Activated naive CD4-positive, alpha-beta T cell treated with anti-CD3 and anti-CD28 coated beads, Interleukin-2, amount 50 U/mL, for 72 hours (primary cell): ENCODE data around the gene CHRDL2. TPM values are rescaled to one million over a fixed set of nuclear protein-coding genes. Genes with fewer than 3 reads are reported as not detected.
A peak's percentile ranks its signal among the peaks of the same experiment; 100 is the strongest.

Experiments
- ATAC-seq, 2 donors: fragments of 150-1000 bp; cut with Tn5 transposase; 2 replicates each; pipeline ENCODE4 v1.10.0; 2021; ENCODE audit warnings: mild to moderate bottlenecking in 2 of 2, moderate library complexity in 2 of 2
- DNase-seq, 2 donors: peaks; one replicate each; pipeline ENCODE4 v3.0.0; 2021 to 2022; ENCODE audit warnings: low spot score in 2 of 2
- H3K27ac Mint-ChIP-seq, 2 donors: one replicate each; pipeline ENCODE4 v1.8.0; 2022; ENCODE audit warnings: mild to moderate bottlenecking in 2 of 2, mixed read lengths in 2 of 2
- H3K36me3 Mint-ChIP-seq, 2 donors: one replicate each; pipeline ENCODE4 v1.8.0; 2022; ENCODE audit warnings: mixed read lengths in 2 of 2
- H3K9me3 Mint-ChIP-seq, 2 donors: one replicate each; pipeline ENCODE4 v1.8.0; 2022; ENCODE audit warnings: mixed read lengths in 2 of 2
- total RNA-seq, 2 donors: library from RNA; stranded (reverse); gene quantifications; one replicate each; pipeline ENCODE4 v1.2.3, GENCODE V29; 2022

CHRDL2 gene
- total RNA-seq, 2 donors from 2014 or later, result not detected

DNA sequence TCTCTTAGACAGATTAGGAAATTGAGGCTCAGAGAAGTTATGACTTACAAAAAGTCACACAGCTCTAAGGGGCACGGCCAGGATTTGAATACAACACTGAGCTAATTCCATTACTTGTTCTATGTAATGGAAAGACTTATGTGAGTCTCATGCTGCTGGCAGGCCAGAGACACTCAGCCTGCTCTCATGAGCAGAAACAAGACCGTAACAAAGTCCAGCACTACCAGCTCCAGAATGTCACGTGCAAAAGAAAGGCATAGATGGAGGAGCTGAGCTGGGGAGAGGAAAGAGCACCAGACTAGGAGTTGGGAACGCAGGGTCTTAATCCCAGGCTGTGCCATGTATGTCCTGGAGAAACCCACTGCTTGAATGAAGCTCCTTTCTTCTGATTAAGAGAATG is 1.8 kb downstream of the CHRDL2 start:
- Mint-ChIP-seq H3K36me3 (no peaks in the 10 kb centered on the region), H3K9me3 (no peaks in the 10 kb centered on the region), H3K27ac (no peak overlapping the region)
- no peak for DNase-seq
- no peak for ATAC-seq

GRCh38 chr11:74726547-74727182 is 4.6 kb downstream of the CHRDL2 start:
- DNase-seq (peak; percentile 60 to 69), ATAC-seq (peak; percentile 91 to 92)
- Mint-ChIP-seq H3K9me3 (no peaks in the 10 kb centered on the region), H3K36me3 (no peaks in the 10 kb centered on the region), H3K27ac (no peak overlapping the region)

DNA sequence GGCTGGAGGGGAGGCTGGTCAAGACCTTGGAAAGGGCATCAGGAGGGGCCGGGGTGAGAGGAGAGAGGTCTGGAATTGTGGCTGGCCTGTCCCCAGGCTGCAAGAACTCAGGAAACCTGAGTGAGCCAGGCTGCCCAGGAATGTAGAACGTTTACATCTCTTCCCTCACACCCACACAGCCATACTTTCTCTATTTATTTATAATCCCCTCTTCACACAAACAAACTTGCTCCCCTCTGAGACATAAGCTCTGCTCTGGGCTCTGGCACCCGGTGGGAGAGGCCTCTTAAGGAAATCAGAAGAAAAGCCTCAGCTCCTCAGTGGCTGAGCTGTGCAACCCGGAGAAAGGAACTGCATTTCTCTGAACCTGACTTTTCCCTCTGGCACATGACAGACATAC is 5.5 kb downstream of the CHRDL2 start:
- ATAC-seq, result no peak
- Mint-ChIP-seq H3K27ac (peak overlapping the region in 1 of 2 donors; percentile 16), H3K9me3 (no peaks in the 10 kb centered on the region), H3K36me3 (no peaks in the 10 kb centered on the region)
- DNase-seq, result no peak

DNA sequence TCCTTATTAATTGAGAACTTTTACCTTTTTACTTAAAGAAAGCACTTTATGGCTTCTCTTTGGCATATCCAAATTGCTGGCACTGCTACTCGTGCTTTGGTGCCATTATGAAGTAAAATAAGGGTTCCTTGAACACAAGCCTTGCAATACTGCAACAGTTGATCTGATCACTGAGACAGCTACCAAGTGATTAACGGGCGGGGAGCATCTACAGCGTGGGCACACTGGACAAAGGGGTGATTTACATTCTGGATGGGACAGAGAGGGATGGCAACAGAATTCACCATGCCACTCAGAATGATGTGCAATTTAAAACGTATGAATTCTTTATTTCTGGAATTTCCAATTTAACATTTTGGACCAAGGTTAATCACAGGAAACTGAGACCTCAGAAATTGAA is 7.7 kb downstream of the CHRDL2 start:
- H3K9me3 Mint-ChIP-seq, result no peaks in the 10 kb centered on the region
- ATAC-seq (no peak), DNase-seq (no peak)
- H3K36me3 Mint-ChIP-seq, result no peaks in the 10 kb centered on the region
- H3K27ac Mint-ChIP-seq, result no peak overlapping the region

DNA sequence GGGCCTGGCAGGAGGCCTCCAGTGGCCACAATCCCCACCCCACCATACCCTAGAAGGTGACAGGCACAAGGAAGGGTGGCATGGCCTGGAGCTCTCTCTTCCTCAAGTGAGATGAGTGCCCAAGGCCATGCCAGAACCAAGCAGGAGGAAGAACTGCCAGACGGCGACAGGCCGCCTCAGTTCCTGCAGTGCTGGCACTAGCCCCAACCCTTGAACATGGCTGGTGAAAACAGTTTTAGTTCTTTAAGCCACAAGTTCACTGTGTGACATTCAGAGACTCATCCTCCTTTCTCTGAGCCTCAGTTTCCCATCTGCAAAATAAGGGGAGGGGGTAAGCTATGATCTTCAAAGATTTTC is 9.8 kb downstream of the CHRDL2 start:
- ATAC-seq (no peak), DNase-seq (no peak)
- no peaks in the 10 kb centered on the region for H3K36me3 Mint-ChIP-seq
- H3K27ac Mint-ChIP-seq, result no peak overlapping the region
- H3K9me3 Mint-ChIP-seq, result no peaks in the 10 kb centered on the region

GRCh38 chr11:74720596-74721478 is 10.4 kb downstream of the CHRDL2 start:
- Mint-ChIP-seq H3K27ac (no peak overlapping the region), H3K36me3 (no peaks in the 10 kb centered on the region), H3K9me3 (no peaks in the 10 kb centered on the region)
- no peak for DNase-seq
- no peak for ATAC-seq

GRCh38 chr11:74719011-74719410 is 12.2 kb downstream of the CHRDL2 start:
- no peak overlapping the region for H3K27ac Mint-ChIP-seq
- ATAC-seq, result no peak
- H3K36me3 Mint-ChIP-seq, result no peaks in the 10 kb centered on the region
- H3K9me3 Mint-ChIP-seq, result no peaks in the 10 kb centered on the region
- DNase-seq, result no peak

- Mint-ChIP-seq H3K9me3 (no peaks in the 10 kb centered on the region), H3K36me3 (no peaks in the 10 kb centered on the region), H3K27ac (peak overlapping the region in 1 of 2 donors; percentile 47)
- DNase-seq (no peak), ATAC-seq (no peak)
These were observed 13.8 kb downstream of the CHRDL2 start for GRCh38 chr11:74717221-74717969.

GRCh38 chr11:74714904-74715303 is 16.3 kb downstream of the CHRDL2 start:
- ATAC-seq, result peak; percentile 81 to 93
- Mint-ChIP-seq H3K9me3 (no peaks in the 10 kb centered on the region), H3K36me3 (no peaks in the 10 kb centered on the region), H3K27ac (no peak overlapping the region)
- DNase-seq, result no peak

DNA sequence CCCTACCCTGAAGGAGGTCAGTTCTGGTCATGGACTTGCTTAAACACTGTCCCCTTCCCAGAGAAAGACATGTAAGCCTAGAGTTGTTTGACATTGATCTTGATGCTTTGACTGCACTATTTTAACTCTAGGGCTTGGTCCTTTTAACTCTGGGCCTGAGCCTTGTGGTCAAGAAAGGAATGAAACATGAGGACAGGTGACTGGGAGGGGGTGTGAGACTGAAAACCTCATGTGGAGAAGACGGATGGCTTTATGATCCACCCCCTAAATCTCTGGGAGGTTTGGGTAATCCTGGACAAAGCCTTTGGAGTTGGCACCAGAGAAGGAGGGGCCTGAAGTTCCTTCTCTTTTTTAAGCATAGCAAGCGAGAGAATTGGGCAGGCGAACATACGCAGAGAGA is 17.5 kb downstream of the CHRDL2 start:
- no peak overlapping the region for H3K27ac Mint-ChIP-seq
- H3K36me3 Mint-ChIP-seq, result no peaks in the 10 kb centered on the region
- no peak for DNase-seq
- ATAC-seq, result no peak
- H3K9me3 Mint-ChIP-seq, result no peaks in the 10 kb centered on the region

DNA sequence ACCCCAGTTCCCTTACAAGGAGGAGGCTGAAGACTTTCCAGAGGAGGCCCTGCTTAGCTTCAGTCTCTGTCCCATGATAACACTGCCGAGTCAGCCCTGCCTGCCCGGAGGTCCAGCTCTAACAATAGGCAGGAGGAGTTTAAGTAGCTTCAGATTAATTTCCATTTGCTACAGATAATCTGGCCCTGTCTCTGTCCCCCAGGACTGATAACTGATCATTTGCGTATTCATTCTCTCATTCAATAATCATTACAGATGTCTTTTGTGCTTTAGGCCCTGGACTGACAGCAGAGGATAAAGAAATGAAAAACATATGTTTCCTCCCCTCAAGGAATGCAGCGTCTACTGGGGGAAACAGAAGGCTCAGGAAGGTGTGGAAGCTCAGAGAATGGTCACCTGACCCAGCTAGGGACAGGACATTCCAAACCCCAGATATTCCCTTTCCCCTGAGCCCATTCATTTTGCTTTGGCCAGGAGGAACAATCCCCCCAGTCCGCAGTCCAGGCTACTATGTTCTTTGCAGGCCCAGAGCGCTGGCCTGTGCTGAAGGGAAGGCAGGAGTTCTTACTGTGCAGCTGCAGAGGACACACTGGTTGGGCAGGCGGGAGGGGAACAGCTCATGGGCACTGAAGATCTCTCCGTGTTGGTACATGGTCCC is 20.8 kb downstream of the CHRDL2 start:
- Mint-ChIP-seq H3K27ac (no peak overlapping the region), H3K9me3 (no peaks in the 10 kb centered on the region), H3K36me3 (no peaks in the 10 kb centered on the region)
- DNase-seq (no peak), ATAC-seq (no peak)

GRCh38 chr11:74709175-74709574 is 22.1 kb downstream of the CHRDL2 start:
- Mint-ChIP-seq H3K36me3 (no peaks in the 10 kb centered on the region), H3K27ac (no peak overlapping the region), H3K9me3 (no peaks in the 10 kb centered on the region)
- DNase-seq (no peak), ATAC-seq (no peak)

DNA sequence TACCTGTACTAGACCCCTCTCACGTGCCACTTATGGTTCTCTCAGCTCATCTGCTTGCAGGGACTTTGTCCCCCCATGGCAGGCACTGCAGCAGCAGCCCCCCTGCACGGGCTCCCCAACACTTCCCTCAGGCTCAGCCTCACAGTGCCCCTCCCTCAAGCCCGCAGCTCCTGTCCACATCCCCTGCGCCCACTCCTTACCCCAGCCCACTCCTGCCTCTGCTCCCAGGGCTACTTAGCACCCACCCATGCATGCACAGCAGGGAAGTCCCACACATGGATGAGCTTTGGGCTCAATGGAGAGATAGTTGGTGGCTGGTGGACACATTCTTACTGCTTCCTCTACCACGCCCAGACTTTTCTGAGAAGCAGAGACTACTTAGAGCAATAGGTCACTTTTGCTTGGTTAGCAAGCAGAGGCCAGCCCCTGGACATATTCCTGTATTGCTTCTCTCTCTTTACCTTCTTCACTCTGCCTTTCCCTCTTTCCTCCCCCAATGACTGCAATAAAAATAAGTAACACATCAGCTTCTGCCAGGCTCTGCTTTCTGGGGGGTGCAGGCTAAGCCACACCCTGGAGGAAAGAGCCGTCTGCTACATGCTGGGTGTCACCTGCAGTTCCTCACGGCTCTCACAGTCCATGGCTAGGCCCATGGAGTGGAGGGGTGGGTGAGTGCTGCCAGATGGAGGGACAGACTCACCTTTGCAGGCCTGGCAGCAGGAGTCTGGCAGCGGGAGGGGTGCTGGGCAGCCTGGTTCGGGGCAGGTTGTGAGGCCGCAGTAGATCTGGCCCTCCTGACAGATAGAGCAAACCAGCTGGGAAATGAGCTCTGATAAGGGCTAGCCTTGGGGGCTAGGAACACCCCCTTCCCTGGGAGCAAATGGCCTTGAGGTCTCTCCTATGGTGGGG is 23.4 kb downstream of the CHRDL2 start:
- no peaks in the 10 kb centered on the region for H3K36me3 Mint-ChIP-seq
- DNase-seq (no peak), ATAC-seq (no peak)
- H3K9me3 Mint-ChIP-seq, result no peaks in the 10 kb centered on the region
- no peak overlapping the region for H3K27ac Mint-ChIP-seq

DNA sequence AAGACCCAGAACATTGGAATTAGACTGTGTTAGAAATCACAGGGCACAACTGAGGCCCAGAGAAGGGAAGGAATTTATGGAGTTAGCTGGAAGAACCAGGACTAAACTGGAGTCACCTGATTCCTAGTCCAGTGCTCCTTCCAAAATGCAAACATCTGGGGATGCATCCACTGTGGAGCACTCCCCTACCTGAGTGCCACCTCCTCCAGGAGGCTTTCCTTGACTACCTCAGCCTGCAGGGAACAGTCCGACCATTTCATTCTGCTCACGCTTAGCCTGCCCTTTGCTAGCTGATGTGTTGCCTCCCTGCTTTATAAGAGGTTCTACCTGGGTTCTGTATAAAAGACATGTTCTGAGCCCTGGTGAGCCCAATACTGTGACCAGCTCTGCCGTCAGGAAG is 24.0 kb downstream of the CHRDL2 start:
- H3K36me3 Mint-ChIP-seq, result no peaks in the 10 kb centered on the region
- no peaks in the 10 kb centered on the region for H3K9me3 Mint-ChIP-seq
- ATAC-seq, result no peak
- no peak for DNase-seq
- no peak overlapping the region for H3K27ac Mint-ChIP-seq

DNA sequence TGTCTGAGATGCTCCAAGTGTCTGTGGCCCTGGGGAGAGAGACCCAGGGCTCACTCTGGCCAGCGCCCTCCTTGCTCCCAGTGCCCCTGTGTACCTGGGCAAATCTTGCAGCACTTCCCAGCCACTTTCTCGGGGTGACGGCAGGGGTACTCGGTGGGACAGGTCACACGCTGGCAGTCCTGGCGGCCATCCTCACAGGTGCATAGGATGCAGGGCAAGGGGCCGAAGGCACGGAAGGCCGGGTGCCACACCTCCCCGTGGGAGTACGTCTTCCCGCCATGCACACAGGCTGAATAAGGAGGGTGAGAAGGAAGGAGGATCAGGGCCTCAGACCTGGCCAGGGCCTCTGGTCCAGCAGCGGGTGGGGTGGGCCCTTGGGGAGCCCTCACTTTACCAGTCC is 28.0 kb downstream of the CHRDL2 start:
- DNase-seq (no peak), ATAC-seq (no peak)
- no peak overlapping the region for H3K27ac Mint-ChIP-seq
- H3K9me3 Mint-ChIP-seq, result no peaks in the 10 kb centered on the region
- H3K36me3 Mint-ChIP-seq, result no peaks in the 10 kb centered on the region

GRCh38 chr11:74702383-74703007 is 28.7 kb downstream of the CHRDL2 start:
- ATAC-seq, result peak; percentile 75 to 83
- Mint-ChIP-seq H3K9me3 (no peaks in the 10 kb centered on the region), H3K27ac (no peak overlapping the region), H3K36me3 (no peaks in the 10 kb centered on the region)
- DNase-seq, result peak in 1 of 2 donors; percentile 68
